ENCODE measurements around the gene NLRP1.

DNA sequence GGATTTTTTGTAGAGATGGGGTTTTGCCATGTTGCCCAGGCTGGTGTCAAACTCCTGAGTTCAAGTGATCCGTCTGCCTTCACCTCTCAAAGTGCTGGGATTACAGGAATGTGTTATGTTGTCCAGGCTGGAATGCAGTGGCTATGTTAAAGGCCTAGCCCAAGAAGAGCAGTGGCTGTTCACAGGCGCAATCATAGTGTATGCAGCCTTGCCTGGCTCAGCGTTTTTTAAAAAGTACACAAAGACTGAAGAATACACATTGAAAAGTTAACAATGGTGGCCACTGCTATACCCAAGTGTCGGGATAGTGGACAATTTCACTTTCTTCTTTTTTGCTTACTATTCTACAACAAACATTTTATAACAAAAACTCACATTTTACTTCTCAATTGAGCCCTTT lies 105.3 kb downstream of the NLRP1 start:
- TF ChIP-seq, protein P1, sequence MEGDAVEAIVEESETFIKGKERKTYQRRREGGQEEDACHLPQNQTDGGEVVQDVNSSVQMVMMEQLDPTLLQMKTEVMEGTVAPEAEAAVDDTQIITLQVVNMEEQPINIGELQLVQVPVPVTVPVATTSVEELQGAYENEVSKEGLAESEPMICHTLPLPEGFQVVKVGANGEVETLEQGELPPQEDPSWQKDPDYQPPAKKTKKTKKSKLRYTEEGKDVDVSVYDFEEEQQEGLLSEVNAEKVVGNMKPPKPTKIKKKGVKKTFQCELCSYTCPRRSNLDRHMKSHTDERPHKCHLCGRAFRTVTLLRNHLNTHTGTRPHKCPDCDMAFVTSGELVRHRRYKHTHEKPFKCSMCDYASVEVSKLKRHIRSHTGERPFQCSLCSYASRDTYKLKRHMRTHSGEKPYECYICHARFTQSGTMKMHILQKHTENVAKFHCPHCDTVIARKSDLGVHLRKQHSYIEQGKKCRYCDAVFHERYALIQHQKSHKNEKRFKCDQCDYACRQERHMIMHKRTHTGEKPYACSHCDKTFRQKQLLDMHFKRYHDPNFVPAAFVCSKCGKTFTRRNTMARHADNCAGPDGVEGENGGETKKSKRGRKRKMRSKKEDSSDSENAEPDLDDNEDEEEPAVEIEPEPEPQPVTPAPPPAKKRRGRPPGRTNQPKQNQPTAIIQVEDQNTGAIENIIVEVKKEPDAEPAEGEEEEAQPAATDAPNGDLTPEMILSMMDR (IDR thresholded peaks at IDR 0.05; ENCODE audit: extremely low read depth in 1 of 2, insufficient read depth in 1 of 2, low read depth in 1 of 2, low read length in 2 of 2): no peak
- TF ChIP-seq POLR2AphosphoS5 (IDR thresholded peaks at IDR 0.05; ENCODE audit: insufficient read depth, low read depth, low read length) (no peak), POLR2A (IDR thresholded peaks at IDR 0.05; ENCODE audit: low read depth, low read length) (no peak)

Data from endothelial cell of umbilical vein (primary cell).